ENCODE results near the gene IRF8. TPM values are rescaled to one million over a fixed set of nuclear protein-coding genes. Genes with fewer than 3 reads are reported as not detected.

IRF8 gene
- polyA plus RNA-seq, 3 donors: 3.7 to 6.2 (median 4.3) TPM

DNA sequence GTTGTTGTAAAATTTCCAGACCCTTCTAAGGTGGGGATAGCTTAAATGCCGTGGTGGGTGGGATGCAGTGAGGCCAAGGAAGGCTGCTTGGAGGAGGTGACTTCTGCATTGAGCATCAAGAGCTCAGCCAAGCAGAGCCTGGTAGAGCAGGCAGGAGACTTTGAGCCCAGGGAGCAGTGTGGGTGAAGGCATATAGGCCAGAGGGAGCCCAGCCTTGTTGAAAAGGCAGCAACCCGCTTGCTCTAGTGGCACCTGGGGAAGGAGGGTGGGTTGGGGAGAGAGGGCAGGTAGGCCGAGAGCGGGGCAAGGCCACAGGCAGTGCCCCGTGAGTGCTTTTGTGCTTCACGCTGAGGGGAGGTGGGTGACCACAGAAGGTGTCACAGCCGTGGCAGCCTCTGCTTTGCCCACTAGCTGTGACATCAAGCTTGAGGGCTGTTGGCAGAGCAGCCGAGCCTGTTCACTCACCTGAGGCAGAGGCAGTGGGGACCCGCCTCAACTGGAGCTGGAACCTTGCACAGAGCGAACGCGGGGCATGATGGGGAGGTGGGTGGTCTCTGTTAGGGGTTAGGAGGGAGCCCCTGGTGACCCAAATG, 56.1 kb downstream of the IRF8 start:
- no peak for DNase-seq

GRCh38 chr16:85955566-85955965, 56.6 kb downstream of the IRF8 start:
- no peak for DNase-seq

GRCh38 chr16:85956426-85956825, 57.5 kb downstream of the IRF8 start:
- DNase-seq: no peak

- no peak for DNase-seq
Observed at GRCh38 chr16:85958731-85959130, 59.8 kb downstream of the IRF8 start.

GRCh38 chr16:85959686-85960085, 60.7 kb downstream of the IRF8 start:
- DNase-seq: no peak

GRCh38 chr16:85960486-85961046, 61.6 kb downstream of the IRF8 start:
- no peak for DNase-seq

GRCh38 chr16:85961988-85962915, 63.3 kb downstream of the IRF8 start:
- no peak for DNase-seq

DNA sequence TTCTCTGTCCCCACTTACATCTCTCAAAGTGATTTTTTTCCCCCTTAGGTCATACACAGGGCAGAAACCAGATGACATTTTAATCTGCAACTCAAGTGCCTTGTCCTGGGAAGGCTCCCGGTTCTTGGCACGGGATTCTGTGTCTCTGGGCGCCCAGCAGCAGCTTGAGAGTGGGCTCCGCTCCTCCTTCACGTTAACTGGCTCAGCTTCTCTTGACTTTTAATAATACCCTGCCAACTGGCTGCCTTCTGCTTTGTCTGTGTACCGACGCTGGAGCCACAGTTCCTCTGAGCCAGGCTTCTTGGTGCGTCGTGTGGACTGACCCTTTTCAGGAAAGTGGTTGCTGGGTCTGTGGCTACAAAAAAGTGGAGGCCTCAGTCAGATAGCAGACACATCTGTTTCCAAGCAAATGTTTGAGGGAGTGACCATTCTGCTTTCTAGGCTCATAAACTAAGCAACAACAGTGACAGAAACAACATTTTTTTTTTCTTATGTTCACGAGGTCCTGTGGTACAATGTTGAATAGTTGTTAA, 64.9 kb downstream of the IRF8 start:
- DNase-seq: no peak

GRCh38 chr16:85965125-85965524, 66.2 kb downstream of the IRF8 start:
- no peak for DNase-seq

DNA sequence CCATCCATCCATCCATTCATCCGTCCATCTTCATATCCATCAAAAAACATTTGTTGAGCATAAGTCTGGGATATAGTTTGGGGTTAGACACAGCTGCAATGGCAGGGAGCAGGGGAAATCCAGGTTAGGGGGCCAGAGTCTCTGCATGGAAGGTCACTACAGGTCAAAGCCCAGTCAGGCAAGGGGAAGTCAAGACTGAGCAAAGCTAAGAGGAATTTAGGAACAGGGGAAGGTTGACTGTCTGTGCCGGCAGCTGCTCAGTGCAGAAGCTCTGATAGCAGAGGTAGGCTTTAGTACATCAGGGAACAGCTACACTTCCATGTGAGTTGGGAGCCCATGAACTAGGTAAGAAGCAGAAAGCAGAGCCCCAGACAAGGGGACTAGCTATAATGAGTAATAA, 68.1 kb downstream of the IRF8 start:
- no peak for DNase-seq

- no peak for DNase-seq
Observed at GRCh38 chr16:85968041-85968920, 69.3 kb downstream of the IRF8 start.

- no peak for DNase-seq
Observed at GRCh38 chr16:85969159-85969558, 70.2 kb downstream of the IRF8 start.

GRCh38 chr16:85969591-85969990, 70.6 kb downstream of the IRF8 start:
- no peak for DNase-seq

- no peak for DNase-seq
Observed at GRCh38 chr16:85970016-85970733, 71.2 kb downstream of the IRF8 start.

DNA sequence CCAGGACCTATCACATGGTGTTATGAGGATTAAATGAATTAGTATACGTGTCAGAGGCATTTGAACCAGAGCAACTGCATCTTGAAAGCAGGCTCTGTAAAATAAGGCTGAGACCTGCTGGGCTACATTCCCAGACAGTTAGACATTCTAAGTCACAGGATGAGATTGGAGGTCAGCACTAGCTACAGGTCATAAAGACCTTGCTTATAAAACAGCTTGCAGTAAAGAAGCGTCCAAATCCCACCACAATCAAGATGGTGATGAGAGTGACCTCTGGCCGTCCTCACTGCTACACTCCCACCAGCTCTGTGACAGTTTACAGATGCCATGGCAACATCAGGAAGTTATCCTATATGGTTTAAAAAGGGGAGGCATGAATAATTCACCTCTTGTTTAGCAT, 71.8 kb downstream of the IRF8 start:
- DNase-seq: no peak

Other genes starting within 250 kb of the IRF8 start
- 10 to 100 TPM; 17.2 to 20.9 (median 20.2) TPM for gene GINS2, start 210.2 kb upstream of the IRF8 start, polyA plus RNA-seq (ENCODE audit: insufficient read length in 3 of 3)
- 1 to 10 TPM; 4.1 to 4.9 (median 4.9) TPM for gene C16orf74, start 148.1 kb upstream of the IRF8 start, polyA plus RNA-seq (ENCODE audit: insufficient read length in 3 of 3)
- gene EMC8, start 99.6 kb upstream of the IRF8 start, polyA plus RNA-seq (ENCODE audit: insufficient read length in 3 of 3): 10 to 100 TPM; 34.0 to 34.9 (median 34.0) TPM
- 100 to 1,000 TPM; 342 to 452 (median 397) TPM for gene COX4I1, start 99.5 kb upstream of the IRF8 start, polyA plus RNA-seq (ENCODE audit: insufficient read length in 3 of 3)

Data from renal pelvis (tissue), 4 donors.